Panc1 (cell line): Measurements from ENCODE around the gene RBM44.

ENCODE experiments used
- CTCF ChIP-seq: fragments of 450-650 bp; IDR thresholded peaks from 2 replicates; pipeline ENCODE4 v1.5.1; 2017; ENCODE audit warnings: mild to moderate bottlenecking
- REST ChIP-seq, 2 experiments: IDR thresholded peaks; 2 replicates each; pipeline ENCODE4 v1.6.1; 2011 to 2012; ENCODE audit warnings: low read depth in 2 of 2, control low read depth in 1 of 2, low read length in 1 of 2, mild to moderate bottlenecking in 1 of 2, moderate library complexity in 1 of 2; ENCODE audit not compliant: insufficient read depth in 1 of 2
- SIN3A ChIP-seq: IDR thresholded peaks from 2 replicates; pipeline ENCODE4 v1.6.1; 2012; ENCODE audit warnings: low read depth, mild to moderate bottlenecking, low read length, moderate library complexity, borderline replicate concordance; ENCODE audit not compliant: insufficient read depth

- TF ChIP-seq CTCF = no peak
- no peak for TF ChIP-seq REST (IDR thresholded peaks at IDR 0.05; ENCODE audit: insufficient read depth in 1 of 2, low read depth in 2 of 2, low read length in 1 of 2)
- TF ChIP-seq SIN3A = no peak
These were observed 20.7 kb downstream of the RBM44 start for GRCh38 chr2:237819231-237819630.
